Measurements from ENCODE around the gene ATOSA.

ATOSA gene

GRCh38 chr15:52716536-52716935 lies 37.3 kb upstream of the ATOSA start:
- TF ChIP-seq, protein P1, sequence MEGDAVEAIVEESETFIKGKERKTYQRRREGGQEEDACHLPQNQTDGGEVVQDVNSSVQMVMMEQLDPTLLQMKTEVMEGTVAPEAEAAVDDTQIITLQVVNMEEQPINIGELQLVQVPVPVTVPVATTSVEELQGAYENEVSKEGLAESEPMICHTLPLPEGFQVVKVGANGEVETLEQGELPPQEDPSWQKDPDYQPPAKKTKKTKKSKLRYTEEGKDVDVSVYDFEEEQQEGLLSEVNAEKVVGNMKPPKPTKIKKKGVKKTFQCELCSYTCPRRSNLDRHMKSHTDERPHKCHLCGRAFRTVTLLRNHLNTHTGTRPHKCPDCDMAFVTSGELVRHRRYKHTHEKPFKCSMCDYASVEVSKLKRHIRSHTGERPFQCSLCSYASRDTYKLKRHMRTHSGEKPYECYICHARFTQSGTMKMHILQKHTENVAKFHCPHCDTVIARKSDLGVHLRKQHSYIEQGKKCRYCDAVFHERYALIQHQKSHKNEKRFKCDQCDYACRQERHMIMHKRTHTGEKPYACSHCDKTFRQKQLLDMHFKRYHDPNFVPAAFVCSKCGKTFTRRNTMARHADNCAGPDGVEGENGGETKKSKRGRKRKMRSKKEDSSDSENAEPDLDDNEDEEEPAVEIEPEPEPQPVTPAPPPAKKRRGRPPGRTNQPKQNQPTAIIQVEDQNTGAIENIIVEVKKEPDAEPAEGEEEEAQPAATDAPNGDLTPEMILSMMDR (IDR thresholded peaks at IDR 0.05; ENCODE audit: low read depth, low read length) = no peak
- DNase-seq (ENCODE audit: extremely low read depth, low read depth) = no peak

DNA sequence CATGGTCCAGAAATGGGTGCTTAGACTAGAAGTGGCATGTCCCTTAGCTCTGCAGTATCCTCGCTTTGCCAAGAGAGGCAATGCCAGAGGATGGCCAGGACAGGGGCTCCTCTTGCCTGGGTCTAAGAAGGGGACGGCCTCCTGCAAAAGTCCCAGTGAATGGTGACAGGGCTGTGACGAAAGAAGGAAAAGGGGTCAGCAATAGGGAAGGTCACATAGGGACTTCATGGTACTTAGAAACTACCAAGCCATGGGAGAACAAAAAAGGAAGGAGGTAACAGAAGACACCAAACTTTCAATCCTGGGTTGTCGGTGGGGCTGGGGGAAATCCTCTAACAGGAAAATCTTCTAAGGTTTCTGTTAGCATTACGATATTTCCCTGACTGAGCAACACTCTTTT lies 36.2 kb upstream of the ATOSA start:
- TF ChIP-seq, protein P1 (IDR thresholded peaks at IDR 0.05; ENCODE audit: low read depth, low read length) = no peak
- no peak for DNase-seq (ENCODE audit: extremely low read depth, low read depth)

DNA sequence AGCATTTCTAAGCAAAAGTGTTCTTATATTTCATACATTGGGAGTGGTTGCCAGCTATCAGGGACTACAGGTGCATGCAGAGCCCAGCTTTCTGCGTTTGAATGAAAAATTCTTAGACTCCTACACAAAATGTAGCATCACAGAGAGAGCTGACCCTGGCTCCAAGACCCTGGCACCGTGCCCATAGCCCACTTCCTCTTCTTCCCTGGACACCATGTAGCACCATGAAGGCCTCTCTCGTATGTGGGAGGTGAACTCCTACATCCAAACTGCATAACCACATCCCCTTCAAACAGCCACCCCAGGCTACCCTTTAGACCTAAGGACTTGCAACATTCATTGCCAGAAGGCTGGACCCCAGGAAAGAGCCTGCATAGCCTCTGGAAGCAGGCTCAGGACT lies 35.8 kb upstream of the ATOSA start:
- DNase-seq (ENCODE audit: extremely low read depth, low read depth) = no peak
- TF ChIP-seq, protein P1 (IDR thresholded peaks at IDR 0.05; ENCODE audit: low read depth, low read length) = no peak

- TF ChIP-seq, protein P1 (IDR thresholded peaks at IDR 0.05; ENCODE audit: low read depth, low read length) = no peak
- DNase-seq (ENCODE audit: extremely low read depth, low read depth) = no peak
These were observed 31.7 kb upstream of the ATOSA start for GRCh38 chr15:52710708-52711389.

DNA sequence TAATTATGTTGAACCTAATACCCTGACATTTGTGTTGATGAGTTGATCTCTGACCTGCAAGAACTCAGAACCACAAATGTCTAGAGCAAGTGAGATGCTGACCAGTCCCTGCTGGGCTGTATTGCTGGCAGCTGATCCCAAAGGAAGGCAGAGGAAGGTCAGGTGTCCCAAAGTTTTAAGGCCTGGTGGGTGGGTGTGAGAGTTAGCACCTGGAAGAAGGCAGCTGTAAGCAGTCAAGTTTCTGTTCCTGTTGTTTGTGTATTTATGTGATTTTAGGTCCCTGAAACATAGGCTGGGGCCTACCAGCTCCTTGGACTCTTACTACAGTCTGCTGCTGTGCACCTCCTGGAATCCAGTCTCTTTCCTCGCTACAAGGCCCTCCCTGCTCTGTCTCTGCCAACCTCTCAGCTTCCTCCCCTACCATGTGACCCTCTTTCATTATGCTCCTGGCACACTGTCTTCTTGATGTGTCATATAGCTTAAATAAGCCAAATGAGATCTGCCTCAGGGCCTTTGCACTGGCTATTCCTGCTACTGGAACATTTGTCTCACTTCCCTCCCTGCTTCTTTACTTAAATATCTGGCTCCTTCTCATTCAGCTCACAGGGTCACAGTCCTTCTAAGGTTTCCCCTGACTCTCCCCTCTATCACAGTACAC lies 31.0 kb upstream of the ATOSA start:
- TF ChIP-seq, protein P1 (IDR thresholded peaks at IDR 0.05; ENCODE audit: low read depth, low read length) = no peak
- no peak for DNase-seq (ENCODE audit: extremely low read depth, low read depth)

GRCh38 chr15:52709187-52709981 lies 30.2 kb upstream of the ATOSA start:
- TF ChIP-seq, protein P1 (IDR thresholded peaks at IDR 0.05; ENCODE audit: low read depth, low read length) = no peak
- DNase-seq (ENCODE audit: extremely low read depth, low read depth) = no peak

- TF ChIP-seq, protein P1 (IDR thresholded peaks at IDR 0.05; ENCODE audit: low read depth, low read length) = no peak
- DNase-seq (ENCODE audit: extremely low read depth, low read depth) = no peak
These were observed 26.9 kb upstream of the ATOSA start for GRCh38 chr15:52706091-52706490.
